MCF 10A (cell line): ENCODE data around the gene ZMYND10. TPM values are rescaled to one million over a fixed set of nuclear protein-coding genes. Genes with fewer than 3 reads are reported as not detected.
"Not testable (repeated sequence)": the region's sequence is repeated elsewhere in the genome, so short reads cannot be mapped to it uniquely, and the experiment has no call there.

ENCODE experiments used
- BruUV-seq: library from RNA; stranded (reverse); fragments of 400-500 nt; replicated peaks from 2 replicates; lab custom pipeline; 2021; lab: Mats Ljungman, UMichigan
- CTCF ChIA-PET: fragments of 300-600 bp; sonication (Branson Sonifier 250); formaldehyde crosslinking; extraction: SDS; loops from one replicate; lab custom pipeline; 2021; ENCODE audit warnings: antibody characterized with exemption, inconsistent platforms; lab: Yijun Ruan, JAX
- POLR2A ChIA-PET: fragments of 300-600, 350-650 bp; sonication (Branson Sonifier 250); formaldehyde crosslinking; extraction: SDS; loops from one replicate; lab custom pipeline; 2020; ENCODE audit warnings: antibody characterized with exemption, inconsistent platforms; lab: Yijun Ruan, JAX
- DNase-seq: peaks from one replicate; pipeline ENCODE4 v3.0.0-alpha.2; 2018; ENCODE audit not compliant: unreplicated experiment
- H3K27ac Mint-ChIP-seq: one replicate; pipeline ENCODE4 v1.8.0; 2022; ENCODE audit warnings: mild to moderate bottlenecking, low read depth, mixed read lengths; ENCODE audit not compliant: unreplicated experiment
- H3K27me3 Mint-ChIP-seq: one replicate; pipeline ENCODE4 v1.8.0; 2022; ENCODE audit warnings: mixed read lengths; ENCODE audit not compliant: insufficient read depth, unreplicated experiment
- H3K36me3 Mint-ChIP-seq: one replicate; pipeline ENCODE4 v1.8.0; 2022; ENCODE audit warnings: mild to moderate bottlenecking, moderate library complexity, mixed read lengths; ENCODE audit not compliant: insufficient read depth, unreplicated experiment
- H3K4me1 Mint-ChIP-seq: one replicate; pipeline ENCODE4 v1.8.0; 2022; ENCODE audit warnings: mixed read lengths; ENCODE audit not compliant: insufficient read depth, unreplicated experiment
- H3K4me3 Mint-ChIP-seq: one replicate; pipeline ENCODE4 v1.8.0; 2022; ENCODE audit warnings: mild to moderate bottlenecking, moderate library complexity, mixed read lengths; ENCODE audit not compliant: unreplicated experiment
- H3K9me3 Mint-ChIP-seq: one replicate; pipeline ENCODE4 v1.8.0; 2022; ENCODE audit warnings: mixed read lengths; ENCODE audit not compliant: unreplicated experiment
- CTCF ChIP-seq: fragments of 200-600 bp; IDR thresholded peaks from one replicate; pipeline ENCODE4 v1.8.0; 2022; ENCODE audit warnings: antibody characterized with exemption, mild to moderate bottlenecking; ENCODE audit not compliant: unreplicated experiment
- intact Hi-C: fragments of 100-400 bp; cut with micrococcal nuclease; formaldehyde crosslinking; loops from 2 replicates; pipeline ENCODE4 v1.14.1; 2022
- total RNA-seq: library from RNA; stranded (reverse); gene quantifications from 2 replicates; pipeline ENCODE4 v1.2.3, GENCODE V29; 2022

ZMYND10 gene
- total RNA-seq, 1 experiment from 2014 or later = 0.68 TPM

GRCh38 chr3:50314342-50314741, 31.2 kb downstream of the ZMYND10 start:
- peaks cover 6% of the 10 kb centered on the region for H3K36me3 Mint-ChIP-seq
- TF ChIP-seq CTCF = no peak
- H3K27me3 Mint-ChIP-seq = no peaks in the 10 kb centered on the region
- H3K4me1 Mint-ChIP-seq = peaks cover 32% of the 10 kb centered on the region
- ChIA-PET POLR2A (interaction anchor here (0.7 to 2.3 kb wide), 3 partner anchors 14 to 35 kb away, joined by 3 to 6 read pairs (median 3); partner anchors contain the start of genes IFRD2, LSMEM2 and TUSC2), CTCF (interaction anchor here (0.6 to 2.3 kb wide), 4 partner anchors 9 to 237 kb away, joined by 3 to 23 read pairs (median 4); partner anchors contain the start of gene HYAL2)
- peak overlapping the region; percentile 27 for H3K27ac Mint-ChIP-seq
- intact Hi-C loops = no loop called here
- no peak overlapping the region for H3K4me3 Mint-ChIP-seq
- H3K9me3 Mint-ChIP-seq = no peaks in the 10 kb centered on the region
- DNase-seq = no peak
- no TSS peak for BruUV-seq

- POLR2A ChIA-PET, H3K36me3 Mint-ChIP-seq, H3K4me3 Mint-ChIP-seq, BruUV-seq, CTCF ChIA-PET, H3K27me3 Mint-ChIP-seq, H3K27ac Mint-ChIP-seq, DNase-seq, H3K9me3 Mint-ChIP-seq, intact Hi-C loops: not testable (repeated sequence)
- peaks cover 22% of the 10 kb centered on the region for H3K4me1 Mint-ChIP-seq
Observed at GRCh38 chr3:50312041-50312440, 33.5 kb downstream of the ZMYND10 start.

GRCh38 chr3:50304601-50305000, 40.9 kb downstream of the ZMYND10 start:
- intact Hi-C loops = no loop called here
- CTCF ChIA-PET = no interaction called here
- no peaks in the 10 kb centered on the region for H3K36me3 Mint-ChIP-seq

GRCh38 chr3:50303013-50303815, 42.3 kb downstream of the ZMYND10 start, which contains the start of gene HYAL1:
HYAL1 (minus strand) TSS chr3:50303574; CDS start chr3:50302956, 618 bp downstream.
- TF ChIP-seq CTCF = no peak
- no TSS peak for BruUV-seq
- ChIA-PET POLR2A (interaction anchor here (0.7 kb wide), 1 partner anchor 240 kb away, joined by 3 read pairs; no protein-coding TSS in a partner anchor), CTCF (interaction anchor here (1.9 kb wide), 1 partner anchor 21 kb away, joined by 12 read pairs; no protein-coding TSS in a partner anchor)
- H3K27ac Mint-ChIP-seq = no peak within 1 kb of the TSS
- H3K4me3 Mint-ChIP-seq = no peak within 1 kb of the TSS
- DNase-seq = peak; percentile 30
- peaks cover 2% of the 10 kb centered on the region for H3K4me1 Mint-ChIP-seq
- no peaks in the 10 kb centered on the region for H3K9me3 Mint-ChIP-seq
- H3K36me3 Mint-ChIP-seq = no peaks in the 10 kb centered on the region
- intact Hi-C loops = no loop called here
- no peaks in the 10 kb centered on the region for H3K27me3 Mint-ChIP-seq

More at GRCh38 chr3:50304601-50305000, 40.9 kb downstream of the ZMYND10 start:
- Mint-ChIP-seq H3K27me3 (no peaks in the 10 kb centered on the region), H3K4me3 (no peak overlapping the region), H3K4me1 (peaks cover 1% of the 10 kb centered on the region), H3K9me3 (no peaks in the 10 kb centered on the region), H3K27ac (no peak overlapping the region)
- POLR2A ChIA-PET = interaction anchor here (0.7 to 1.6 kb wide), 3 partner anchors 13 to 57 kb away, joined by 4 to 5 read pairs (median 5); partner anchors contain the start of gene TUSC2
- no peak for TF ChIP-seq CTCF
- BruUV-seq = no TSS peak
- DNase-seq = no peak
